GM12892 (cell line): ENCODE data around the gene CFAP251.

Experiments used
- POLR2A ChIP-seq: IDR thresholded peaks from 2 replicates; pipeline ENCODE4 v1.6.1; 2011; ENCODE audit warnings: low read depth, low read length, control low read depth
- POLR2AphosphoS5 ChIP-seq: IDR thresholded peaks from 2 replicates; pipeline ENCODE4 v1.6.1; 2011; ENCODE audit warnings: low read depth, low read length, control low read depth
- TAF1 ChIP-seq: IDR thresholded peaks from 2 replicates; pipeline ENCODE4 v1.6.1; 2011; ENCODE audit warnings: low read depth, mild to moderate bottlenecking, control low read depth, low read length, borderline replicate concordance

- TF ChIP-seq POLR2A, result no peak
- no peak for TF ChIP-seq POLR2AphosphoS5
- no peak for TF ChIP-seq TAF1
These were observed 1.7 kb upstream of the CFAP251 start for GRCh38 chr12:121916719-121917118.
